Suppressor macrophage (primary cell): ENCODE data around the gene PCDH15.

Experiments
- DNase-seq, 4 experiments: peaks; one replicate each; pipeline ENCODE4 v3.0.0-alpha.2; 2020 to 2022

Gene PCDH15

GRCh38 chr10:54368984-54369383, 432.0 kb downstream of the PCDH15 start:
- no peak for DNase-seq

- DNase-seq: no peak
These were observed 437.6 kb downstream of the PCDH15 start for GRCh38 chr10:54363390-54363789.

- DNase-seq: no peak
These were observed 459.0 kb downstream of the PCDH15 start for GRCh38 chr10:54342058-54342457.

- no peak for DNase-seq
These were observed 465.7 kb downstream of the PCDH15 start for GRCh38 chr10:54335296-54335695.

GRCh38 chr10:54319341-54319740, 481.7 kb downstream of the PCDH15 start:
- DNase-seq: no peak

- no peak for DNase-seq
These were observed 482.6 kb downstream of the PCDH15 start for GRCh38 chr10:54318470-54318869.

GRCh38 chr10:54314430-54314829, 486.6 kb downstream of the PCDH15 start:
- no peak for DNase-seq

- DNase-seq: no peak
These were observed 516.4 kb downstream of the PCDH15 start for GRCh38 chr10:54284526-54285193.

- DNase-seq: no peak
These were observed 519.0 kb downstream of the PCDH15 start for GRCh38 chr10:54282012-54282411.

- DNase-seq: no peak
These were observed 534.6 kb downstream of the PCDH15 start for GRCh38 chr10:54266395-54266794.

GRCh38 chr10:54262726-54263125, 538.3 kb downstream of the PCDH15 start:
- DNase-seq: no peak

- DNase-seq: no peak
These were observed 541.9 kb downstream of the PCDH15 start for GRCh38 chr10:54259104-54259503.

- DNase-seq: no peak
These were observed 566.2 kb downstream of the PCDH15 start for GRCh38 chr10:54234832-54235231.

- no peak for DNase-seq
These were observed 597.6 kb downstream of the PCDH15 start for GRCh38 chr10:54203401-54203800.

- DNase-seq: no peak
These were observed 603.0 kb downstream of the PCDH15 start for GRCh38 chr10:54198051-54198450.

GRCh38 chr10:54194806-54195205, 606.2 kb downstream of the PCDH15 start:
- DNase-seq: no peak

GRCh38 chr10:54159924-54160323, 641.1 kb downstream of the PCDH15 start:
- no peak for DNase-seq

- DNase-seq: no peak
These were observed 652.5 kb downstream of the PCDH15 start for GRCh38 chr10:54148508-54148907.

GRCh38 chr10:54139819-54140428, 661.1 kb downstream of the PCDH15 start:
- DNase-seq: no peak

- no peak for DNase-seq
These were observed 663.6 kb downstream of the PCDH15 start for GRCh38 chr10:54137396-54137795.

GRCh38 chr10:54133203-54133602, 667.8 kb downstream of the PCDH15 start:
- no peak for DNase-seq

GRCh38 chr10:54131833-54132232, 669.2 kb downstream of the PCDH15 start:
- DNase-seq: no peak

GRCh38 chr10:54130394-54130793, 670.6 kb downstream of the PCDH15 start:
- DNase-seq: no peak

- DNase-seq: no peak
These were observed 675.8 kb downstream of the PCDH15 start for GRCh38 chr10:54125098-54125747.
